OCI-LY7 (cell line): ENCODE data around the gene WFDC6. TPM values are rescaled to one million over a fixed set of nuclear protein-coding genes. Genes with fewer than 3 reads are reported as not detected.

Source experiments
- BruUV-seq: library from RNA; stranded (reverse); fragments of 400-500 nt; replicated peaks from 2 replicates; lab custom pipeline; 2021; lab: Mats Ljungman, UMichigan
- CTCF ChIA-PET: fragments of 300-600 bp; sonication (Branson Sonifier 250); formaldehyde crosslinking; loops from one replicate; lab custom pipeline; 2022; ENCODE audit warnings: antibody characterized with exemption; ENCODE audit not compliant: unreplicated experiment; lab: Charles Lee
- POLR2A ChIA-PET: fragments of 300-600 bp; sonication (Branson Sonifier 250); formaldehyde crosslinking; loops from one replicate; lab custom pipeline; 2022; ENCODE audit warnings: antibody characterized with exemption; lab: Charles Lee
- DNase-seq: peaks from one replicate; pipeline ENCODE4 v3.0.0-alpha.2; 2015; ENCODE audit warnings: low spot score
- H2AFZ ChIP-seq: fragments of 200-600 bp; sonication (generic), shearing (Covaris generic); 2 replicates; pipeline ENCODE4 v1.6.1; 2014; ENCODE audit warnings: mild to moderate bottlenecking, antibody characterized with exemption, low read length, moderate library complexity
- H3K27ac ChIP-seq: fragments of 200-600 bp; sonication (generic); 2 replicates; pipeline ENCODE4 v1.5.1; 2014; ENCODE audit warnings: mixed run types, low read depth, mild to moderate bottlenecking, moderate library complexity, low read length, inconsistent platforms; ENCODE audit not compliant: poor library complexity, severe bottlenecking
- H3K36me3 ChIP-seq: fragments of 200-600 bp; sonication (generic); 2 replicates; pipeline ENCODE4 v1.6.1; 2014; ENCODE audit warnings: mild to moderate bottlenecking, antibody characterized with exemption, low read length, moderate library complexity, mixed read lengths; ENCODE audit not compliant: insufficient read depth
- H3K4me1 ChIP-seq: fragments of 200-600 bp; sonication (generic); 2 replicates; pipeline ENCODE4 v1.5.1; 2014; ENCODE audit warnings: mild to moderate bottlenecking, low read length; ENCODE audit not compliant: insufficient read depth, poor library complexity, severe bottlenecking
- H3K4me2 ChIP-seq: fragments of 200-600 bp; sonication (generic); 2 replicates; pipeline ENCODE4 v1.6.1; 2014; ENCODE audit warnings: mild to moderate bottlenecking, low read length
- H3K4me3 ChIP-seq: fragments of 200-600 bp; sonication (generic); 2 replicates; pipeline ENCODE4 v1.5.1; 2014; ENCODE audit warnings: mild to moderate bottlenecking, low read depth, low read length; ENCODE audit not compliant: poor library complexity, severe bottlenecking
- H3K79me2 ChIP-seq: fragments of 200-600 bp; sonication (generic); 2 replicates; pipeline ENCODE4 v1.6.1; 2016; ENCODE audit warnings: low read depth, mild to moderate bottlenecking, low read length, moderate library complexity, mixed read lengths; ENCODE audit not compliant: insufficient read depth
- H3K9me2 ChIP-seq: fragments of 200-600 bp; sonication (generic); 2 replicates; pipeline ENCODE4 v1.6.1; 2016; ENCODE audit warnings: mild to moderate bottlenecking, low read length, mixed read lengths; ENCODE audit not compliant: insufficient read depth
- H3K9me3 ChIP-seq: fragments of 200-600 bp; sonication (generic); 2 replicates; pipeline ENCODE4 v1.6.1; 2014; ENCODE audit warnings: mild to moderate bottlenecking, mixed run types, low read length, mixed read lengths
- H4K20me1 ChIP-seq: fragments of 200-600 bp; sonication (generic); 2 replicates; pipeline ENCODE4 v1.6.1; 2014; ENCODE audit warnings: mild to moderate bottlenecking, antibody characterized with exemption, low read length, moderate library complexity, mixed read lengths; ENCODE audit not compliant: insufficient read depth
- EZH2phosphoT487 ChIP-seq: fragments of 200-600 bp; sonication (generic); IDR thresholded peaks from 2 replicates; pipeline ENCODE4 v1.6.1; 2018; ENCODE audit warnings: low read depth, borderline replicate concordance, mild to moderate bottlenecking, mixed run types, antibody characterized with exemption, low read length, moderate library complexity, mixed read lengths
- intact Hi-C: fragments of 100-400 bp; cut with micrococcal nuclease; formaldehyde crosslinking; loops from one replicate; pipeline ENCODE4 v1.10.0; 2022; ENCODE audit not compliant: unreplicated experiment
- total RNA-seq, 2 experiments: library from RNA; depleted of rRNA in 1 of 2; stranded (reverse); fragments of >200 nt in 1 of 2; shearing (Covaris generic) in 1 of 2; gene quantifications; 2 replicates each; pipeline ENCODE4 v1.2.3, GENCODE V29; 2014 to 2022
- TF ChIP-seq, protein P1 (sequence below): fragments of 200-600 bp; sonication (generic); conservative IDR thresholded peaks from 2 replicates; pipeline ENCODE4 v1.5.1; 2014; ENCODE audit warnings: mild to moderate bottlenecking, antibody characterized with exemption, low read length, moderate library complexity, mixed read lengths

Gene WFDC6
- total RNA-seq, 2 experiments from 2014 or later: not detected

DNA sequence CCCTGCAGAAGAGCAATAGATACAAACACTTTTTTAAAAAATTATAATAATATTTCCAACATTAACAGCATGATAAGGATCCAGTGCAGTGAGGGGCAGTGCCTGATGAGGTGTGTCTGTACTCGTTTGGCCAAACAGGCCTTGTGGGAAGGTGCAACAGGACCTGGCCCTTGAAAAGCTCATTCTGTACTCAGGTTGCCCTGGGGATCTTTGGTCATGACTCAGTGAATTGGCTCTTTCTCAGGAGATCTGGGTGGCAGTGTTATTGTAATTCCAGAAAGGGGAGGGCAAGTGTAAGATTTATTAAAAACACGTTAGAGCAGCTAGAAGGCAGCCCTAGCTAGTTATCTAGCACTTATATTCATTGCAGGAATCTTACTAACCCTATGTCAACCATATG, 21.0 kb downstream of the WFDC6 start:
- no peak overlapping the region for H3K4me2 ChIP-seq
- ChIA-PET CTCF (no interaction called here), POLR2A (interaction anchor here (0.7 kb wide), 1 partner anchor 52 kb away, joined by 3 read pairs; no protein-coding TSS in a partner anchor)
- no peaks in the 10 kb centered on the region for H3K9me3 ChIP-seq
- no peaks in the 10 kb centered on the region for H3K4me1 ChIP-seq
- no peak overlapping the region for H3K4me3 ChIP-seq
- no peaks in the 10 kb centered on the region for H3K79me2 ChIP-seq
- H3K9me2 ChIP-seq: no peaks in the 10 kb centered on the region
- no peak overlapping the region for H3K27ac ChIP-seq
- TF ChIP-seq EZH2phosphoT487: no peak
- TF ChIP-seq, protein P1, sequence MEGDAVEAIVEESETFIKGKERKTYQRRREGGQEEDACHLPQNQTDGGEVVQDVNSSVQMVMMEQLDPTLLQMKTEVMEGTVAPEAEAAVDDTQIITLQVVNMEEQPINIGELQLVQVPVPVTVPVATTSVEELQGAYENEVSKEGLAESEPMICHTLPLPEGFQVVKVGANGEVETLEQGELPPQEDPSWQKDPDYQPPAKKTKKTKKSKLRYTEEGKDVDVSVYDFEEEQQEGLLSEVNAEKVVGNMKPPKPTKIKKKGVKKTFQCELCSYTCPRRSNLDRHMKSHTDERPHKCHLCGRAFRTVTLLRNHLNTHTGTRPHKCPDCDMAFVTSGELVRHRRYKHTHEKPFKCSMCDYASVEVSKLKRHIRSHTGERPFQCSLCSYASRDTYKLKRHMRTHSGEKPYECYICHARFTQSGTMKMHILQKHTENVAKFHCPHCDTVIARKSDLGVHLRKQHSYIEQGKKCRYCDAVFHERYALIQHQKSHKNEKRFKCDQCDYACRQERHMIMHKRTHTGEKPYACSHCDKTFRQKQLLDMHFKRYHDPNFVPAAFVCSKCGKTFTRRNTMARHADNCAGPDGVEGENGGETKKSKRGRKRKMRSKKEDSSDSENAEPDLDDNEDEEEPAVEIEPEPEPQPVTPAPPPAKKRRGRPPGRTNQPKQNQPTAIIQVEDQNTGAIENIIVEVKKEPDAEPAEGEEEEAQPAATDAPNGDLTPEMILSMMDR: no peak
- H3K36me3 ChIP-seq: no peaks in the 10 kb centered on the region
- no peaks in the 10 kb centered on the region for H4K20me1 ChIP-seq
- intact Hi-C loops: no loop called here
- DNase-seq: no peak
- BruUV-seq: no TSS peak
- H2AFZ ChIP-seq: no peak overlapping the region

DNA sequence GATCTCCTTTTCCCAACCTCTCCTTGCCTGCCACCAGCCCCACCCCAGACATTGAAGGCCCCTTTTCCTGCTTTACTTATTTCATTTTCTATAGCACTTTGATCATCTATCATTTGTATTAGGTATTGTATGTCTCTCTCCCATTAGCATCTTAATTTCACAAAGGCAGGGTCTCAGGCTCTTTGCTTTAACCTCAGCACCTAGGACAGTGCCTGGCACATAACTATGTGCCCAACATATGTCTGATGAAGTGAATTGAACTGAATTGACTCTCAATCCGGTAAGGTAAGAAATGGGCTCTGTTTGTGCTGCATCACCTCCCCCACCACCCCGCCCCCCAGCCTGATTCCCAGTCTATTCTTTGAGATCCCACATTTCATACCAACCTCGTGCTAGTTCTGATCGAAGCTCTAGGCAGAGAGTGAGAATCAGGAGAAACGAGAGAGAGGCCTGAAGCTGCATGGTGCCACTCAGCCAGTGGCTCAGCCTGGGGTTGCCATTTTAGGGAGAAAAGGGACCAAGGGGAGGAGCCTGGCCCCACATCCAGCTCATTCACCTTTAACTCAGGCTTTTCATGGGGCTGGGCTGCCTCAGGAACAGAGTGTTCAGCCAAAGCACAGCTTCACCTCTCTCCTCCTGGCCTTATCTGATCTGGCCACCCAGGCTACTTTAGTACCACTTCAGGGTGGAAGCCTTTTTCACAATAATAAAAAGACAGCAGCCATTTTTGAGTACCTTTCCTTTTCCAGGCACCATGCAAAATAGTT, 24.0 kb downstream of the WFDC6 start, which contains the start of gene SPINT3:
TSS of gene SPINT3 (minus strand) at position 476 of the 767 bp plus-strand sequence. CDS start at position 462, 14 bp downstream.
- H3K4me2 ChIP-seq: no peak within 1 kb of the TSS
- no peaks in the 10 kb centered on the region for H3K4me1 ChIP-seq
- TF ChIP-seq EZH2phosphoT487: no peak
- TF ChIP-seq, protein P1: no peak
- CTCF ChIA-PET: no interaction called here
- H3K36me3 ChIP-seq: no peaks in the 10 kb centered on the region
- no peak within 1 kb of the TSS for H3K4me3 ChIP-seq
- no TSS peak for BruUV-seq
- POLR2A ChIA-PET: no interaction called here
- DNase-seq: no peak
- H4K20me1 ChIP-seq: no peaks in the 10 kb centered on the region
- no peaks in the 10 kb centered on the region for H3K79me2 ChIP-seq
- intact Hi-C loops: no loop called here
- H3K9me3 ChIP-seq: no peaks in the 10 kb centered on the region
- H3K9me2 ChIP-seq: no peaks in the 10 kb centered on the region
- no peak within 1 kb of the TSS for H2AFZ ChIP-seq
- H3K27ac ChIP-seq: no peak within 1 kb of the TSS

DNA sequence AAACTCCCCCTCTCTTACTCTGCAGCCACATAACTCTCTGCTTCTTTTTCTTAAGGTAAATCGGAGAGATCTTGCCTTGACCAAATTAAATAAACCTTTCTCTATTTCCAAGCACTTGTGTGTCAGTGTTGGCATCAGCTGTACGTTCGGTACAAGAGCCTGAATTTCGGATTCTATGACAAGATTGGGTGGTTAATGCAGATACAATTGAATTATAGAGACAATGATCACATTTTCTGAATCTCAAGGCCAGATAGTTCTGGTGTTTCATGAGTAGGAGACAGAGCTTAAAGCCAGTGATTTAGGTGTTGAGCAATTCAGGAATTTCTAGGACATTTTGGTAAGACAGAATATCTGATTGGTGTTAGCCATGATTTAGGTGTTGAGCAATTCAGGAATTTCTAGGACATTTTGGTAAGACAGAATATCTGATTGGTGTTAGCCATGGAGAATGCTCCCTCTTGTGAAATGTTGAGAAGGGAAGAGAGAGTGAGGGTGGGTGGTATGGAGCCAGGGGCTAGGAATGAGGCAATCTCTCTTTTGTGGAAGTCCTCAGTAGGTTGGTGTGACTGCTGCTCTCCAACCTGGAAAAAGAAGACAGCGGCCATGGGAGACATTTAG, 28.9 kb downstream of the WFDC6 start:
- Histone ChIP-seq H3K4me2 (no peak overlapping the region), H3K27ac (no peak overlapping the region), H4K20me1 (no peaks in the 10 kb centered on the region), H3K36me3 (no peaks in the 10 kb centered on the region), H3K9me3 (no peaks in the 10 kb centered on the region), H3K4me1 (no peaks in the 10 kb centered on the region), H3K79me2 (no peaks in the 10 kb centered on the region), H3K9me2 (no peaks in the 10 kb centered on the region), H3K4me3 (no peak overlapping the region), H2AFZ (no peak overlapping the region)
- no peak for DNase-seq
- ChIA-PET CTCF (no interaction called here), POLR2A (no interaction called here)
- TF ChIP-seq, protein P1: no peak
- TF ChIP-seq EZH2phosphoT487: no peak
- no TSS peak for BruUV-seq
- intact Hi-C loops: no loop called here
